Fibroblast of lung (primary cell): ENCODE results near the gene CLASP2.

ENCODE experiments used
- CTCF ChIP-seq, 2 donors: IDR thresholded peaks in 1 of 2; conservative IDR thresholded peaks in 1 of 2; 1 replicate in 1 of 2; 2 replicates in 1 of 2; pipeline ENCODE4 v1.5.1; 2011 to 2012; ENCODE audit warnings: low read length in 2 of 2, control low read depth in 1 of 2, inconsistent platforms in 1 of 2, low read depth in 1 of 2, mild to moderate bottlenecking in 1 of 2
- EZH2 ChIP-seq: IDR thresholded peaks from 2 replicates; pipeline ENCODE4 v1.5.1; 2012; ENCODE audit warnings: low read length, control low read depth, mild to moderate bottlenecking; ENCODE audit errors: missing control alignments

- TF ChIP-seq CTCF (conservative IDR thresholded peaks at IDR 0.05 in 1 of 2, IDR thresholded peaks at IDR 0.05 in 1 of 2; ENCODE audit: low read depth in 1 of 2, low read length in 2 of 2), result no peak
- no peak for TF ChIP-seq EZH2
Measured at GRCh38 chr3:33704891-33705290, 13.2 kb downstream of the CLASP2 start.
